ENCODE measurements around the gene FLT3. TPM values are rescaled to one million over a fixed set of nuclear protein-coding genes. Genes with fewer than 3 reads are reported as not detected.

The FLT3 gene
- total and polyA plus RNA-seq, 2 of the 13 experiments (the other 11 are each of a cell fraction or from before 2014, with no cell fraction given), result not detected

DNA sequence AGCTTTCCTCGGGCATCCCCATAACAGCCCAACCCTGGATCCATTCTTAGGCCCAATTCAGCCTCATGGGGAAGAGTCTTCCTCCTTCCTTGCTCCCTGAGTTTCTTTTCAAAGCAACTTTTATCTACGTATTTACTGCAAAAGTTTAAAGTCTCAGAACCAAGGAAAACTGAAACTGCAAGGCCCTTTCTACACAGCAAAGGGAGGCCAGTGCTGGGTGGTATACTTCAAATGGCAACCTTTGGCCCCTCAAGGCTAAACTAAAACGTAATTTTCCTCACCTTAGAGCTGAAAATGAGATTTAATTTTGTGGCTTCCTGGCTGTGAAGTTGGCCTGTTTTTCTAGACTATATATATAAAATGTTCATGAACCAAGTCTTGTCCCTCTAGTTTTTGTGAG is 136.9 kb downstream of the FLT3 start:
- POLR2A ChIA-PET, result no interaction called here
- intact Hi-C loops (cut with micrococcal nuclease; ENCODE audit: unreplicated experiment) (no loop called here), in situ Hi-C loops (cut with HindIII; ENCODE audit: extremely low pct_ligation_motif_present, low pct_unique_long_range_greater_than_20kb) (loop anchor here (25.0 kb wide), 1 partner anchor 1001 kb away; no protein-coding TSS in a partner anchor)
- no peaks in the 10 kb centered on the region for H4K20me1 ChIP-seq (ENCODE audit: insufficient read depth, low read length)
- H3K9ac ChIP-seq (ENCODE audit: insufficient read depth, low read depth, low read length), result no peak overlapping the region
- no peak overlapping the region for H3K4me2 ChIP-seq (ENCODE audit: low read depth, low read length)
- TF ChIP-seq PLSCR1 (CRISPR knock-in tag; IDR thresholded peaks at IDR 0.05; ENCODE audit: borderline replicate concordance) (no peak), CCDC6 (CRISPR knock-in tag; IDR thresholded peaks at IDR 0.05) (no peak), ZNF207 (IDR thresholded peaks at IDR 0.05; ENCODE audit: borderline replicate concordance) (no peak)
- no peaks in the 10 kb centered on the region for H3K36me3 ChIP-seq (replicated peaks in 1 of 2; ENCODE audit: control insufficient read depth in 1 of 2, insufficient read depth in 2 of 2, low read length in 2 of 2)
- CTCF ChIA-PET (ENCODE audit: low intra/inter-chr PET ratio, low total read pairs), result no interaction called here
- peaks cover 58% of the 10 kb centered on the region for H3K4me1 ChIP-seq (ENCODE audit: insufficient read depth, low read length)
- H3K9me3 ChIP-seq (ENCODE audit: low read length), result no peaks in the 10 kb centered on the region
- no peak for FAIRE-seq
- 24% methylated on average over 3 of the region's 3 CpGs for WGBS (ENCODE audit: low lambda C conversion rate)
- no peak overlapping the region for H3K27ac ChIP-seq (ENCODE audit: extremely low read length, insufficient read depth, low read length)
- no peak for ATAC-seq
- H3K79me2 ChIP-seq (ENCODE audit: insufficient read depth, low read length), result no peaks in the 10 kb centered on the region
- no peak for DNase-seq (ENCODE audit: low spot score)
- no TSS peak for BruUV-seq (replicated peaks)
- H3K4me3 ChIP-seq (replicated peaks in 1 of 3; ENCODE audit: insufficient read depth in 1 of 3, low read depth in 2 of 3, low read length in 3 of 3), result no peak overlapping the region
- H3K27me3 ChIP-seq (ENCODE audit: control insufficient read depth in 1 of 2, insufficient read depth in 2 of 2, low read length in 2 of 2), result peaks cover 13 to 37% of the 10 kb centered on the region in 2 experiments
- H2AFZ ChIP-seq (ENCODE audit: low read length), result no peak overlapping the region

DNA sequence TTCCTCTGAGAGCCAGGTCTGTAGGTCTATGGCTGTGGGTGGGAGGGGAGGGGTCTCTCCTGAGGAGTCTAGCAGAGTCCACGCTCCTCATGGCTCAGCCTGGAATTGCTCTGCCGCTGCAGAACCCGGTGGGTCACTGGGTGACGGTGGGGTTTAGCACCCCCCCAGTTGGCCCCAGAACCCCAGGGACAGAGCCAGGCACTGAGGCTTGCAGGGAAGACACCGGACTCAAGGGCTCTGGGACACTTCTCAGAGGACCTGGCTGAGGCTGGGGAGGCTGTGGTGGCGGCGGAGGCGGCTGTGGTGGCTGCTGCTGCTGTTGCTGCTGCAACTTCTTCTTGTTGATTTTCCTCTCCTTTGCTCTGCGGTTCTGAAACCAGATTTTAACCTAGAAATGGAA is 137.4 kb downstream of the FLT3 start:
- no peak overlapping the region for H3K9ac ChIP-seq (ENCODE audit: insufficient read depth, low read depth, low read length)
- BruUV-seq (replicated peaks), result no TSS peak
- ATAC-seq, result no peak
- ChIA-PET POLR2A (interaction anchor here (0.9 to 1.6 kb wide), 2 partner anchors 10 to 21 kb away, joined by 3 to 9 read pairs; no protein-coding TSS in a partner anchor), CTCF (ENCODE audit: low intra/inter-chr PET ratio, low total read pairs) (no interaction called here)
- H2AFZ ChIP-seq (ENCODE audit: low read length), result no peak overlapping the region
- H3K4me3 ChIP-seq (replicated peaks in 1 of 3; ENCODE audit: insufficient read depth in 1 of 3, low read depth in 2 of 3, low read length in 3 of 3), result no peak overlapping the region
- H3K4me1 ChIP-seq (ENCODE audit: insufficient read depth, low read length), result peaks cover 54% of the 10 kb centered on the region
- H3K79me2 ChIP-seq (ENCODE audit: insufficient read depth, low read length), result no peaks in the 10 kb centered on the region
- peaks cover 8 to 32% of the 10 kb centered on the region in 2 experiments for H3K27me3 ChIP-seq (ENCODE audit: control insufficient read depth in 1 of 2, insufficient read depth in 2 of 2, low read length in 2 of 2)
- peak overlapping the region; percentile 98 for H3K27ac ChIP-seq (ENCODE audit: extremely low read length, insufficient read depth, low read length)
- H3K36me3 ChIP-seq (replicated peaks in 1 of 2; ENCODE audit: control insufficient read depth in 1 of 2, insufficient read depth in 2 of 2, low read length in 2 of 2), result no peaks in the 10 kb centered on the region
- in situ Hi-C loops (cut with HindIII; ENCODE audit: extremely low pct_ligation_motif_present, low pct_unique_long_range_greater_than_20kb) (loop anchor here (25.0 kb wide), 1 partner anchor 1001 kb away; no protein-coding TSS in a partner anchor), intact Hi-C loops (cut with micrococcal nuclease; ENCODE audit: unreplicated experiment) (no loop called here)
- FAIRE-seq, result no peak
- TF ChIP-seq ZNF552 (CRISPR knock-in tag; IDR thresholded peaks at IDR 0.05; ENCODE audit: borderline replicate concordance) (no peak), HDAC6 (IDR thresholded peaks at IDR 0.05; ENCODE audit: low read depth, low read length) (no peak), EZH2 (conservative IDR thresholded peaks at IDR 0.05; ENCODE audit: low read depth, low read length) (no peak), ZFAT (CRISPR knock-in tag; conservative IDR thresholded peaks at IDR 0.05) (no peak)
- TF ChIP-seq, protein P1, sequence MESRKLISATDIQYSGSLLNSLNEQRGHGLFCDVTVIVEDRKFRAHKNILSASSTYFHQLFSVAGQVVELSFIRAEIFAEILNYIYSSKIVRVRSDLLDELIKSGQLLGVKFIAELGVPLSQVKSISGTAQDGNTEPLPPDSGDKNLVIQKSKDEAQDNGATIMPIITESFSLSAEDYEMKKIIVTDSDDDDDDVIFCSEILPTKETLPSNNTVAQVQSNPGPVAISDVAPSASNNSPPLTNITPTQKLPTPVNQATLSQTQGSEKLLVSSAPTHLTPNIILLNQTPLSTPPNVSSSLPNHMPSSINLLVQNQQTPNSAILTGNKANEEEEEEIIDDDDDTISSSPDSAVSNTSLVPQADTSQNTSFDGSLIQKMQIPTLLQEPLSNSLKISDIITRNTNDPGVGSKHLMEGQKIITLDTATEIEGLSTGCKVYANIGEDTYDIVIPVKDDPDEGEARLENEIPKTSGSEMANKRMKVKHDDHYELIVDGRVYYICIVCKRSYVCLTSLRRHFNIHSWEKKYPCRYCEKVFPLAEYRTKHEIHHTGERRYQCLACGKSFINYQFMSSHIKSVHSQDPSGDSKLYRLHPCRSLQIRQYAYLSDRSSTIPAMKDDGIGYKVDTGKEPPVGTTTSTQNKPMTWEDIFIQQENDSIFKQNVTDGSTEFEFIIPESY (CRISPR knock-in tag; IDR thresholded peaks at IDR 0.05), result 0 out of 2 replicates have a peak, but pooled peaks have one; percentile 36
- no peaks in the 10 kb centered on the region for H3K9me3 ChIP-seq (ENCODE audit: low read length)
- H4K20me1 ChIP-seq (ENCODE audit: insufficient read depth, low read length), result no peaks in the 10 kb centered on the region
- no peak for DNase-seq (ENCODE audit: low spot score)
- H3K4me2 ChIP-seq (ENCODE audit: low read depth, low read length), result 0 out of 2 replicates have a peak overlapping the region, but pooled peaks have one; percentile 89
- WGBS (ENCODE audit: low lambda C conversion rate), result 94% methylated on average over 6 of the region's 9 CpGs
